ENCODE measurements around the gene EEFSEC. TPM values are rescaled to one million over a fixed set of nuclear protein-coding genes. Genes with fewer than 3 reads are reported as not detected.

The EEFSEC gene
- polyA plus RNA-seq, 1 experiment: 16.3 TPM

DNA sequence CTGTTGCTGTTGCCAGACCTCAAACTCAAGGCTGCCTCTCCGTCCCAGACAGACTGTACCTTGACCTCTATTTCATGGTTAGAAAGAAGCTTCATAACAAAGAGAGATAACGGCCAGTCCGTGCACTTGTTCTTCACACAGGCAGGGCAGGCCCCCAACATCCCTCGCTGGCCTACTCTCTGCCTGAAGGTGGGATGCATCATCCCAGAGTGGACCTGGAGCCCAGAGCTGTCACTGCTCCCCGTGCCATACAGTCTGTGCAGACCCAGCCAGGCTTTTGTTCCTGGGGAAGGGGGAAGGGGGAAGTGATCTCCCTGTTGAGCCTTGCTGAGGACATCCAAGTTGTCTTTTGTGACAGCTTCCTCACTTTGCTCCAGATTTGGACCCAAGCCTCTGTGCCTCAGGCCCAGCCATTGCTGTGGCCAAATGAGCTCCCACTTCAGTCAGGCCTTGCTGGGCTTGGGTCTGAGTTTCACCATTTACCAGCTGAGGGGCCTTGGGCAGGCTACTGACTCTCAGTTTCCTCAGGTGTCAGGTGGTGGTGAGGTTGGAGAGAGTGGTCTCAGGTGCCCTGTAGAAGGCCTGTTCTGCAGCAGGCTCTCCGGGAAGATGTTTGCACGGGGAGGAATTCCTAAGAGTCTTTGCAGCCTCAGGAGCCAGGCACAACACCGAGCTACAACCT lies 171.8 kb downstream of the EEFSEC start:
- CTCF ChIA-PET: interaction anchor here (0.9 kb wide), 1 partner anchor 154 kb away, joined by 3 read pairs; no protein-coding TSS in a partner anchor

DNA sequence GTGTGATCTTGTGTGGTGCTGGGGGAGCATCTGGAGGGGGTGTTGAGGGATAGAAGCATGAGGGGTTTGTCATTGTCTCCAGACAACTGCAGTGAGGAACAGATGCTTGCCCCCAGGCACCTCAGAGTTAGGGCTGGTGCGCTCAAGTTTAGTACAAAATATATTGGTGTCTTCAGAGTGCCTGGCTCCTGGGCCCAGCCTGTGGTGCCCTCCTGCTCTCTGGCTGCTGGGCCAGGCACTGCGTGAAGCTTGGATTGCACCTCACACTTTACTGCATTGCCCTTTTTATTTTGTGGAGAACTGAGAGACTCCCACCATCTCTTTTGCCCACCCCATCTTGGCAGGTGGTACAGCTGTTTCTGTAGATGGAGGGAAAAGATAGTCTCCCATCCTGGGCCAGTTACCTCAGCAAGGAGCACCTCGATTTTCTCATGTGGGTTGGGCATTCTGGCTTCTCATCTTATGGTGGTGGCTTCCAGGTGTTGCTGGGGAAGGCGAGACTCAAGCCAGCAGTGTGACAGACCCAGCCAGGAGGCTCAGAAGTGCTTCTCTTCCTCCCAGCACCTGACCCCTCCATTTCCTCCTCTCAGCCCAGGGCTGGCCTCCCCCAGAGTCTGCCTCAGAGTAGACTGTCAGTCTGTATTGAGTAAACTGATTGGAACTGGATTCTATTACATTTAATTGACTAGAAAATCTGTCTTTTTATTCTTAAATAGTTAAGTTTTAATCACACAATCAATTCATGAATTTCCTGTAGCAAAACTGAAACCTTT lies 173.0 kb downstream of the EEFSEC start:
- ChIA-PET CTCF (no interaction called here), POLR2A (no interaction called here)
- Histone ChIP-seq H3K36me3 (ENCODE audit: control insufficient read depth, insufficient read depth, low read length) (no peaks in the 10 kb centered on the region), H3K27me3 (ENCODE audit: control insufficient read depth, insufficient read depth, low read length) (no peaks in the 10 kb centered on the region), H3K4me3 (ENCODE audit: low read depth, low read length) (no peak overlapping the region)
- DNase-seq (ENCODE audit: low read depth): no peak
- TF ChIP-seq, protein P1, sequence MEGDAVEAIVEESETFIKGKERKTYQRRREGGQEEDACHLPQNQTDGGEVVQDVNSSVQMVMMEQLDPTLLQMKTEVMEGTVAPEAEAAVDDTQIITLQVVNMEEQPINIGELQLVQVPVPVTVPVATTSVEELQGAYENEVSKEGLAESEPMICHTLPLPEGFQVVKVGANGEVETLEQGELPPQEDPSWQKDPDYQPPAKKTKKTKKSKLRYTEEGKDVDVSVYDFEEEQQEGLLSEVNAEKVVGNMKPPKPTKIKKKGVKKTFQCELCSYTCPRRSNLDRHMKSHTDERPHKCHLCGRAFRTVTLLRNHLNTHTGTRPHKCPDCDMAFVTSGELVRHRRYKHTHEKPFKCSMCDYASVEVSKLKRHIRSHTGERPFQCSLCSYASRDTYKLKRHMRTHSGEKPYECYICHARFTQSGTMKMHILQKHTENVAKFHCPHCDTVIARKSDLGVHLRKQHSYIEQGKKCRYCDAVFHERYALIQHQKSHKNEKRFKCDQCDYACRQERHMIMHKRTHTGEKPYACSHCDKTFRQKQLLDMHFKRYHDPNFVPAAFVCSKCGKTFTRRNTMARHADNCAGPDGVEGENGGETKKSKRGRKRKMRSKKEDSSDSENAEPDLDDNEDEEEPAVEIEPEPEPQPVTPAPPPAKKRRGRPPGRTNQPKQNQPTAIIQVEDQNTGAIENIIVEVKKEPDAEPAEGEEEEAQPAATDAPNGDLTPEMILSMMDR (IDR thresholded peaks at IDR 0.05; ENCODE audit: insufficient read depth, low read depth, low read length): no peak

More for the DNA sequence above, 171.8 kb downstream of the EEFSEC start:
- TF ChIP-seq, protein P1 (IDR thresholded peaks at IDR 0.05; ENCODE audit: insufficient read depth, low read depth, low read length): no peak
- no peaks in the 10 kb centered on the region for H3K27me3 ChIP-seq (ENCODE audit: control insufficient read depth, insufficient read depth, low read length)
- POLR2A ChIA-PET: no interaction called here
- H3K36me3 ChIP-seq (ENCODE audit: control insufficient read depth, insufficient read depth, low read length): no peaks in the 10 kb centered on the region
- no peak overlapping the region for H3K4me3 ChIP-seq (ENCODE audit: low read depth, low read length)
- no peak for DNase-seq (ENCODE audit: low read depth)

DNA sequence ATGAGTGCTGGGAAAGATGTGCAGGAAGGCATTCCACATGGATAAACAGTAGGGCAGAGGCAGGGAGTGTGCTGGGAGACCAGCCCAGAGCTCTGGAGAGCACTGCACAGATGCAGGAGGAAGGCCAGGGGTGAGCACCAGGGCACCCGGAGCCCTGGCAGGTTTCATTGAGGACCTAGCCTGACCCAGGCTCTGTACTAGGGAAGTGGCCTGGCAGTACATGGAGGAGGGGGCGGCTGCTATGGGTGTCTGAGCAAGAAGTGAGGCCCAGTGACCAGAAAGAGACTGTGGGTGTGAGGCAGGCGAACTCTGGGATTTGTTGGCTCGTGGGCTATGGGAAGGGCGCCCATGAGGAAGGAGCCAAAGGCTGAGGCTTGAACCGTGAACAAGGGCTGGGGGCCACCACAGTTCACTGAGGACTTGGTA lies 174.3 kb downstream of the EEFSEC start:
- DNase-seq (ENCODE audit: low read depth): no peak
- CTCF ChIA-PET: no interaction called here
- TF ChIP-seq, protein P1 (IDR thresholded peaks at IDR 0.05; ENCODE audit: insufficient read depth, low read depth, low read length): no peak

DNA sequence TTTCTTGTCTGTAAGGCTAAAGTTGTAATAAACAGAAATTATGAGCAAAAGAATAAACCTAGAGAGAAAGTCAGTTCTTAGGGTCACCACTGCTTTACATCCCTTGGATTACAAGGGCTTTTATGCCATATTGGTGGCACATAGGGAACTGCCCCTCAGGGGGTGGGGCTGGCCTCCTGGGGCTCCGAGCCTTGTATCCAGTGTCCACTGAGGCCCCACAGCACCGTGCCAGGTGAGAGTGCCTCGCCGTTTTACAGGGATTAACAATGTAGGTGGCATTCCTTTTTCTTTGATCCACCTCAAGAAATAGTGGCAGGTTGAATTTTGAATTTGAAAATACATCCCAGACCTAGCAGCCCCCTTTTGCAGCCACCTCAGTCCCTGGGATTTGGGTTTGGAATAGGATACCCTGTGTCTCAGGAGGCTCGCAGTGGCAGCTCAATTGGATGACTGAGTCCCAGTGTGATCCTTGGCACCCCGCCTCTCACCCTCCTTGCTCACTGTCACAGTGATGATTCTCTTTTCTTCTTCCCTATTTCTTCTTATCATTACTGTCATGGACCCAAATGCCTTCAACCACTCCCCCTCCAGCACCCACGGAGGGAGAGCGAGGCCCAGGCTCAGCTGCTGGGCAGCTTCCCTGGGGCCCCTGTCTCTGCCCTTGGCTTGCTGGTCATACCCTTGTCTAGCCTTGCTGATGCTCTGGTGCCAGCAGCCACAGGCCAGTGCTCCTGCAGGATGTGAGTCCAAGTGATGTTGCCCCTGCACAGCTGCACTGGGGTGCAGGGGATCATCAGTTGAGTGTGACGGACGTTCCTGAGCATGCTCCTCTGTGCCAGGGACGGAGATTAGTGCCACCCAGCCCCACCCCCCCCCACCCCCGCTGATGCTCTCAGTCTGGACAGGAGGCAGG lies 175.5 kb downstream of the EEFSEC start:
- TF ChIP-seq, protein P1 (IDR thresholded peaks at IDR 0.05; ENCODE audit: insufficient read depth, low read depth, low read length): no peak
- ChIA-PET CTCF (interaction anchor here (0.8 kb wide), 1 partner anchor 11 kb away, joined by 3 read pairs; no protein-coding TSS in a partner anchor), POLR2A (no interaction called here)
- no peak for DNase-seq (ENCODE audit: low read depth)
- no peak overlapping the region for H3K4me3 ChIP-seq (ENCODE audit: low read depth, low read length)
- H3K36me3 ChIP-seq (ENCODE audit: control insufficient read depth, insufficient read depth, low read length): no peaks in the 10 kb centered on the region
- no peaks in the 10 kb centered on the region for H3K27me3 ChIP-seq (ENCODE audit: control insufficient read depth, insufficient read depth, low read length)

More for the DNA sequence above, 174.3 kb downstream of the EEFSEC start:
- POLR2A ChIA-PET: no interaction called here
- H3K4me3 ChIP-seq (ENCODE audit: low read depth, low read length): no peak overlapping the region
- H3K36me3 ChIP-seq (ENCODE audit: control insufficient read depth, insufficient read depth, low read length): no peaks in the 10 kb centered on the region
- H3K27me3 ChIP-seq (ENCODE audit: control insufficient read depth, insufficient read depth, low read length): no peaks in the 10 kb centered on the region

Measured in BJ (cell line).